B cell (primary cell): ENCODE results near the gene BCAM. TPM values are rescaled to one million over a fixed set of nuclear protein-coding genes. Genes with fewer than 3 reads are reported as not detected.

ENCODE experiments used
- ATAC-seq: fragments of 200-7000 bp; cut with Tn5 transposase; one replicate; pipeline ENCODE4 v1.10.0; 2021; ENCODE audit warnings: low read depth, mild to moderate bottlenecking, moderate number of reproducible peaks, moderate library complexity
- CTCF ChIA-PET: fragments of 350-600 bp; sonication (Branson Sonifier 250); formaldehyde crosslinking; loops from one replicate; lab custom pipeline; 2021; ENCODE audit warnings: antibody characterized with exemption, inconsistent platforms; lab: Charles Lee
- POLR2A ChIA-PET: fragments of 350-600 bp; sonication (Branson Sonifier 250); formaldehyde crosslinking; loops from one replicate; lab custom pipeline; 2021; ENCODE audit warnings: antibody characterized with exemption; lab: Charles Lee
- DNase-seq: peaks from one replicate; pipeline ENCODE4 v3.0.0; 2013
- H2AFZ ChIP-seq: 2 replicates; pipeline ENCODE4 v1.6.1; 2012; ENCODE audit warnings: mild to moderate bottlenecking, low read depth, low read length; ENCODE audit not compliant: insufficient read depth, poor library complexity, severe bottlenecking
- H3K27ac ChIP-seq, 2 donors: 1 replicate in 1 of 2; 2 replicates in 1 of 2; pipeline ENCODE4 v1.5.1; 2012 to 2013; ENCODE audit warnings: low read length in 2 of 2, mild to moderate bottlenecking in 2 of 2, moderate library complexity in 1 of 2
- H3K27me3 ChIP-seq, 4 experiments: fragments of 200-600 bp in 1 of 4; sonication (generic) in 1 of 4; replicated peaks in 1 of 4; 1 replicate in 2 of 4; 2 replicates in 2 of 4; pipeline versions ENCODE4 v1.6.1 to v1.7.0; 2013 to 2016; ENCODE audit warnings: low read length in 3 of 4, mild to moderate bottlenecking in 2 of 4, mixed read lengths in 1 of 4, moderate library complexity in 1 of 4; ENCODE audit not compliant: insufficient read depth in 4 of 4, control insufficient read depth in 3 of 4; ENCODE audit errors: control extremely low read depth in 1 of 4
- H3K36me3 ChIP-seq, 2 experiments: replicated peaks in 1 of 2; 1 replicate in 1 of 2; 2 replicates in 1 of 2; pipeline versions ENCODE4 v1.6.1 to v1.7.1; 2013; ENCODE audit warnings: low read length in 1 of 2; ENCODE audit not compliant: insufficient read depth in 2 of 2, control insufficient read depth in 1 of 2; ENCODE audit errors: control extremely low read depth in 1 of 2, extremely low read depth in 1 of 2
- H3K4me1 ChIP-seq, 2 donors: fragments of 200-600 bp in 1 of 2; sonication (generic) in 1 of 2; 1 replicate in 1 of 2; 2 replicates in 1 of 2; pipeline versions ENCODE4 v1.5.1 to v1.6.1; 2013 to 2017; ENCODE audit warnings: low read length in 2 of 2; ENCODE audit not compliant: control insufficient read depth in 2 of 2, insufficient read depth in 2 of 2
- H3K4me2 ChIP-seq: replicated peaks from 2 replicates; pipeline ENCODE3; 2012; ENCODE audit warnings: mild to moderate bottlenecking, low read depth, low read length; ENCODE audit not compliant: poor library complexity, severe bottlenecking
- H3K4me3 ChIP-seq, 5 experiments: fragments of 200-600 bp in 1 of 5; sonication (generic) in 1 of 5; 1 replicate in 3 of 5; 2 replicates in 2 of 5; pipeline versions ENCODE4 v1.5.1 to v1.7.0; 2011 to 2016; ENCODE audit warnings: low read length in 4 of 5, mild to moderate bottlenecking in 4 of 5, low read depth in 2 of 5, control low read depth in 1 of 5, moderate library complexity in 1 of 5; ENCODE audit not compliant: insufficient read depth in 1 of 5; ENCODE audit errors: control extremely low read depth in 1 of 5, extremely low read depth in 1 of 5
- H3K79me2 ChIP-seq: fragments of 200-600 bp; sonication (generic); one replicate; pipeline ENCODE4 v1.6.0; 2016; ENCODE audit warnings: low read length; ENCODE audit not compliant: control insufficient read depth, insufficient read depth
- H3K9ac ChIP-seq: fragments of 200-600 bp; sonication (generic); 2 replicates; pipeline ENCODE4 v1.6.1; 2017; ENCODE audit warnings: mild to moderate bottlenecking, low read length, moderate library complexity
- H3K9me3 ChIP-seq, 3 donors: one replicate each; pipeline versions ENCODE4 v1.6.1 to v1.7.1; 2013; ENCODE audit warnings: low read length in 2 of 3; ENCODE audit not compliant: control insufficient read depth in 2 of 3, insufficient read depth in 1 of 3; ENCODE audit errors: control extremely low read depth in 1 of 3
- H4K20me1 ChIP-seq: 2 replicates; pipeline ENCODE4 v1.6.0; 2012; ENCODE audit warnings: mild to moderate bottlenecking, low read length; ENCODE audit not compliant: insufficient read depth, control insufficient read depth, poor library complexity, severe bottlenecking
- H3K27ac Mint-ChIP-seq: one replicate; pipeline ENCODE4 v1.8.0; 2021; ENCODE audit warnings: mixed read lengths
- H3K27me3 Mint-ChIP-seq: one replicate; pipeline ENCODE4 v1.8.0; 2021; ENCODE audit warnings: mixed read lengths
- H3K4me1 Mint-ChIP-seq: one replicate; pipeline ENCODE4 v1.8.0; 2021; ENCODE audit warnings: mixed read lengths
- H3K4me3 Mint-ChIP-seq: one replicate; pipeline ENCODE4 v1.8.0; 2021; ENCODE audit warnings: mixed read lengths
- H3K9me3 Mint-ChIP-seq: one replicate; pipeline ENCODE4 v1.8.0; 2022; ENCODE audit warnings: mixed read lengths; ENCODE audit not compliant: insufficient read depth
- CTCF ChIP-seq: fragments of 200-600 bp; IDR thresholded peaks from one replicate; pipeline ENCODE4 v1.8.0; 2022; ENCODE audit warnings: antibody characterized with exemption, mild to moderate bottlenecking
- EZH2 ChIP-seq: IDR thresholded peaks from 2 replicates; pipeline ENCODE4 v1.6.1; 2012; ENCODE audit warnings: borderline replicate concordance, low read depth, mild to moderate bottlenecking, moderate library complexity, low read length; ENCODE audit not compliant: insufficient read depth, poor library complexity, severe bottlenecking
- WGBS: methylation state at CpG from one replicate; pipeline ENCODE4 v1.1.5; 2013; ENCODE audit warnings: missing lambda C conversion rate; ENCODE audit not compliant: insufficient coverage; 5-methylcytosine and 5-hydroxymethylcytosine counted together
- intact Hi-C: fragments of 100-400 bp; cut with micrococcal nuclease; formaldehyde crosslinking; loops from one replicate; pipeline ENCODE4 v1.10.0; 2022
- polyA plus RNA-seq: library from polyadenylated mRNA; depleted of rRNA; stranded (reverse); fragments of >200 nt; gene quantifications from 2 replicates; pipeline ENCODE4 v1.2.3, GENCODE V29; 2012
- total RNA-seq, 2 donors: library from RNA; stranded (reverse); fragments of 120-200 nt in 1 of 2; gene quantifications; 1 replicate in 1 of 2; 2 replicates in 1 of 2; pipeline versions ENCODE4 v1.2.3 to v1.2.4, GENCODE V29; 2013 to 2022

The BCAM gene
- total and polyA plus RNA-seq, 2 donors (not counting 1 experiment from before 2014, with no cell fraction given) = not detected

- H3K27me3 Mint-ChIP-seq = peaks cover 21% of the 10 kb centered on the region
- no peaks in the 10 kb centered on the region for H4K20me1 ChIP-seq
- POLR2A ChIA-PET = no interaction called here
Observed at GRCh38 chr19:44813841-44814470, 5.1 kb downstream of the BCAM start.

GRCh38 chr19:44814517-44814916 lies 5.6 kb downstream of the BCAM start:
- CTCF ChIA-PET = no interaction called here
- H3K9ac ChIP-seq = no peak overlapping the region
- peaks cover 0 to 10% (median 3%) of the 10 kb centered on the region in 4 experiments for H3K27me3 ChIP-seq
- H3K4me2 ChIP-seq = no peak overlapping the region
- intact Hi-C loops = no loop called here
- POLR2A ChIA-PET = no interaction called here
- no peaks in the 10 kb centered on the region for H3K36me3 ChIP-seq
- H3K79me2 ChIP-seq = no peaks in the 10 kb centered on the region
- no peak overlapping the region for H3K4me3 ChIP-seq
- ATAC-seq (no peak), DNase-seq (no peak)
- no peak overlapping the region for H3K27ac ChIP-seq
- H3K27ac Mint-ChIP-seq = no peak overlapping the region
- no peaks in the 10 kb centered on the region for H3K9me3 Mint-ChIP-seq
- WGBS = 89% methylated on average over 14 of the region's 17 CpGs
- peaks cover 16% of the 10 kb centered on the region for H3K27me3 Mint-ChIP-seq
- H3K4me1 Mint-ChIP-seq = peaks cover under 1% of the 10 kb centered on the region
- H2AFZ ChIP-seq = no peak overlapping the region
- H4K20me1 ChIP-seq = no peaks in the 10 kb centered on the region
- H3K4me3 Mint-ChIP-seq = no peak overlapping the region
- no peak for TF ChIP-seq CTCF
- TF ChIP-seq EZH2 = no peak
- H3K4me1 ChIP-seq = peaks cover 0 to under 1% of the 10 kb centered on the region in 2 donors
- H3K9me3 ChIP-seq = peaks cover 0 to 4% (median 0%) of the 10 kb centered on the region in 3 donors

More at GRCh38 chr19:44813841-44814470, 5.1 kb downstream of the BCAM start:
- H3K4me3 ChIP-seq = no peak overlapping the region
- DNase-seq = no peak
- TF ChIP-seq CTCF = no peak
- CTCF ChIA-PET = no interaction called here
- H3K27ac Mint-ChIP-seq = no peak overlapping the region
- no peaks in the 10 kb centered on the region for H3K79me2 ChIP-seq
- H3K9ac ChIP-seq = no peak overlapping the region
- no peak overlapping the region for H3K4me2 ChIP-seq
- peaks cover 5% of the 10 kb centered on the region for H3K4me1 Mint-ChIP-seq
- 90% methylated on average over 16 of the region's 16 CpGs for WGBS
- H3K4me3 Mint-ChIP-seq = no peak overlapping the region
- H2AFZ ChIP-seq = no peak overlapping the region
- H3K36me3 ChIP-seq = no peaks in the 10 kb centered on the region
- H3K27me3 ChIP-seq = peaks cover 0 to 16% (median 5%) of the 10 kb centered on the region in 4 experiments
- ATAC-seq = no peak
- H3K4me1 ChIP-seq = peaks cover 5 to 7% of the 10 kb centered on the region in 2 donors
- no peak overlapping the region for H3K27ac ChIP-seq
- intact Hi-C loops = no loop called here
- no peaks in the 10 kb centered on the region for H3K9me3 Mint-ChIP-seq
- peaks cover 0 to 4% (median 0%) of the 10 kb centered on the region in 3 donors for H3K9me3 ChIP-seq
